DMS 273 treated with DMSO at 0.1 percent for 48 hours (cell line): ENCODE data around the gene LMO7.
"Not testable (repeated sequence)": the region's sequence is repeated elsewhere in the genome, so short reads cannot be mapped to it uniquely, and the experiment has no call there.

ENCODE experiments used
- DNase-seq: peaks from one replicate; lab custom pipeline; 2025; lab: John Stamatoyannopoulos, UW

The LMO7 gene

GRCh38 chr13:75771818-75772217 lies 135.7 kb downstream of the LMO7 start:
- DNase-seq: no peak

- DNase-seq: no peak
Measured at GRCh38 chr13:75774176-75774575, 138.0 kb downstream of the LMO7 start.

GRCh38 chr13:75776550-75776949 lies 140.4 kb downstream of the LMO7 start:
- DNase-seq: no peak

GRCh38 chr13:75779393-75779792 lies 143.3 kb downstream of the LMO7 start:
- no peak for DNase-seq

DNA sequence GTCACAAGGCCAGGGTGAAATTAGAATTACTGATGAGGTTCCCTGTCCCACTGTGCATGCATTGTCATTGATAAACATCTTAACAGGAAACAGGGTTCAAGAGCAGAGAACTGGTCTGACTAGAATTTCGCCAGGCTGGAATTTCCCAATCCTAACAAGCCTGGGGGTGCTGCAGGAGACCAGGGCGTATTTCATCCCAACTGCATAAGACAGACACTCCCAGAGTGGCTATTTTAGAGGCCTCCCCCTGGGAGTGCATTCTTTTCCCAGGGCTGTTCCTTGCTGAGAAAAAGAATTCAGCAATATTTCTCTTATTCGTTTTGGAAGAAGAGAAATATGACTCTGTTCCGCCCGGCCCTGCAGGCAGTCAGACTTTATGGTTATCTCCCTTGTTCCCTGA lies 144.0 kb downstream of the LMO7 start:
- not testable (repeated sequence) for DNase-seq

GRCh38 chr13:75782985-75783384 lies 146.9 kb downstream of the LMO7 start:
- DNase-seq: no peak

GRCh38 chr13:75784003-75784402 lies 147.9 kb downstream of the LMO7 start:
- no peak for DNase-seq

GRCh38 chr13:75785130-75785529 lies 149.0 kb downstream of the LMO7 start:
- DNase-seq: no peak

DNA sequence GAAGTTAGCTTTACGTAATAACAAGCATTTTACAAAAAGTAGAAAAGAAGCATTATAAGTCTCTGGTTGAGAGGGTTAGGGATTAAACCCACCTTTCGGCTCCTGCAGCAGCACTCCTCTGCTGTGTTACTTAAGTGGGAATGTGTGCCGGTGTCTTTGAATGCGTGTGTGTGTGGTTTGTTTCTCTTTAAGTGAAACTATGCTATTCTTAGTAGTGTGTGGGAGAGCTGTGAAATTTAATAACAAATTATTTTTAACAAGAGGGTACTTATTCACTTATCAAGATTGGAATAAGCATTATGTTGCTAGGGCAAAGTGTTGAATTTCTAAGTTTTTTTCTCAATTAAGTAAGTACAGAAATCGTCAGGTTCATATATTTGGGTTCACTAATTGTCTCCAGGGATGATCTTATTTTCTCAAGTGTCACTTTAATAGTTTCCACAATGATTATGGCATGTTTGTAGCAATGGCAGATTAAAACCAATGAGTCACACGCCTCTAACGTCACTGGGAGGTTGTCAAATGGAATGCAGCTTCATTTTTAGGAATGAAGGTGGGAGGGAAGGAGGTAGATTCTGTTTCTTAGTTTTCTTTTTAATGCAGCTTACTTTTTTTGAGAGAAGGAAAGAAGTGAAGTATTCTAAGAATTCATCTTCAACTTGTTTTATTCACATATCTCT lies 151.3 kb downstream of the LMO7 start:
- DNase-seq: no peak

GRCh38 chr13:75788481-75788981 lies 152.4 kb downstream of the LMO7 start:
- DNase-seq: peak; percentile 29

GRCh38 chr13:75789451-75790197 lies 153.5 kb downstream of the LMO7 start:
- no peak for DNase-seq

DNA sequence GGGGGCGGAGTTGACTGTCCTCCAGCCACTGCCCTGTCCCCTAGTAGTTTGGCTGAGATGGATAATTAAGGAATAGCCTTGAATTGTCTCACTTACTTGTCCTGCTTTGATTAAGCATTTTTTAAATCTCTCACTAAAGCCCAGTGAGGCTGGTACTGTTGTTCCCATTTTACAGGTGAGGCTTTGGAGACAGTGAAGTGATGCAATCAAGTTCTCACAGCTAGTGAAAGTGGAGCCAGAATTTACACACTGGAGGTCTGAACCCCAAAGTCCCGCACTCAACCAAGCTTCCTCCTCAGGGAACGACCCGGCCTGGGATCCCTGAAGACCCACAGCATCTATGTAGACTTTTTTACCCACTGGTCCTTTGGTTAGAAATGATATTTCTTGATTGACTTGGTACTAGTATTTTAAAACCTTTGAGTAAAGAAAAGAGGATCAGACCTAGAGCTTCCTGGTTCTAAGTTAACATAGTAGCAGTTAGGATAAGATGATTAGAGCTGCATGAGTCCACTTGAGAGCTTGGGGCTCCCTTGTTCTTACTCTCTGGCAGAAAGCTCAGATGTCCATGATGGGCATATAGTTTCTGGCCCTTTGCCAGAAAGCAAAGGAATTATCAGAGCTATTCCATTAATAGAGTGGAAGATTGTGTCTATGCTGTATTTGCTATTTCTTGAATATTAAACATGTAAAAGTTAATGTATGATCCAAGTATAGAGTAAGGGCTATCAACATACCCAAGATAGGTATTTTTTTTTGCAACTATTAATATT lies 154.3 kb downstream of the LMO7 start:
- DNase-seq: no peak

- DNase-seq: no peak
Measured at GRCh38 chr13:75792526-75793187, 156.5 kb downstream of the LMO7 start.

DNA sequence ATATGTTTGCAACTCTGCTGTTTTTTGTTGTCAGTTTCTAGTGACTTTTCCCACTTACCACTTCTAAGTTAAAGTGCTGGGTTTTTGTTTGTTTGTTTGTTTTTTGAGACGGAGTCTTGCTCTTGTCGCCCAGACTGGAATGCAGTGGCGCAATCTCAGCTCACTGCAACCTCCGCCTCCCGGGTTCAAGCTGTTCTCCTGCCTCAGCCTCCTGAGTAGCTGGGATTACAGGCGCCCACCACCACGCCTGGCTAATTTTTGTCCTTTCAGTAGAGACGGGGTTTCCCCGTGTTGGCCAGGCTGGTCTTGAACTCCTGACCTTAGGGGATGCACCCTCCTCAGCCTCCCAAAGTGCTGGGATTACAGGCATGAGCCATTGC lies 157.0 kb downstream of the LMO7 start:
- not testable (repeated sequence) for DNase-seq

- DNase-seq: no peak
Measured at GRCh38 chr13:75794663-75795062, 158.5 kb downstream of the LMO7 start.

GRCh38 chr13:75795274-75795673 lies 159.1 kb downstream of the LMO7 start:
- DNase-seq: no peak

GRCh38 chr13:75796825-75797224 lies 160.7 kb downstream of the LMO7 start:
- DNase-seq: no peak

GRCh38 chr13:75797239-75797638 lies 161.1 kb downstream of the LMO7 start:
- no peak for DNase-seq

- no peak for DNase-seq
Measured at GRCh38 chr13:75797719-75798118, 161.6 kb downstream of the LMO7 start.

GRCh38 chr13:75798353-75799255 lies 162.5 kb downstream of the LMO7 start:
- no peak for DNase-seq

DNA sequence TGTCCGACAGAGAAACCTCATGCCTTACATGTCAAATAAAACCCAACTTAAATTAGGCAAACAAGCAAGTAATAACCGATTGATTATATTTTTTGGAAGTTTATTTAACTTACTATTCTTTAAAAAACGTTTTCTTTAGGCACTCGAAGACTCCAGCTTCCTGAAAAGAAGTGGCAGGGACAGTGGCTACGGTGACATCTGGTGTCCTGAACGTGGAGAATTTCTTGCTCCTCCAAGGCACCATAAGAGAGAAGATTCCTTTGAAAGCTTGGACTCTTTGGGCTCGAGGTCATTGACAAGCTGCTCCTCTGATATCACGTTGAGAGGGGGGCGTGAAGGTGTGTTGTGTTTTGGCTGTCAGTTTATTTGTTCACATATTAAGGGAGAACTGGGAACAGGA lies 164.4 kb downstream of the LMO7 start:
- DNase-seq: no peak
